Epithelial cell of proximal tubule (primary cell): ENCODE measurements around the gene KIAA0586. TPM values are rescaled to one million over a fixed set of nuclear protein-coding genes. Genes with fewer than 3 reads are reported as not detected.

Experiments used
- DNase-seq: peaks from one replicate; pipeline ENCODE4 v3.0.0-alpha.2; 2011; ENCODE audit warnings: low read depth
- H3K4me3 ChIP-seq: 2 replicates; pipeline ENCODE4 v1.5.1; 2011; ENCODE audit warnings: low read depth, mild to moderate bottlenecking, low read length
- CTCF ChIP-seq: conservative IDR thresholded peaks from 2 replicates; pipeline ENCODE4 v1.5.1; 2012; ENCODE audit warnings: low read depth, mild to moderate bottlenecking, low read length
- total RNA-seq: library from RNA; depleted of rRNA; stranded (reverse); fragments of >200 nt; gene quantifications from 2 replicates; pipeline ENCODE4 v1.2.3, GENCODE V29; 2015

KIAA0586 gene
- total RNA-seq, 1 donor from 2014 or later, result 11.2 TPM

GRCh38 chr14:58428118-58428683, 682 bp downstream of the KIAA0586 start:
- H3K4me3 ChIP-seq, result peak overlapping the region; percentile 92
- TF ChIP-seq CTCF, result no peak
- DNase-seq, result peak; percentile 27

GRCh38 chr14:58430156-58430555, 2.6 kb downstream of the KIAA0586 start:
- no peak for TF ChIP-seq CTCF
- peak; percentile 36 for DNase-seq
- no peak overlapping the region for H3K4me3 ChIP-seq

GRCh38 chr14:58439476-58439875, 12.0 kb downstream of the KIAA0586 start:
- H3K4me3 ChIP-seq, result no peak overlapping the region
- DNase-seq, result no peak
- TF ChIP-seq CTCF, result no peak

GRCh38 chr14:58444627-58445026, 17.1 kb downstream of the KIAA0586 start:
- no peak for DNase-seq
- no peak overlapping the region for H3K4me3 ChIP-seq
- no peak for TF ChIP-seq CTCF

GRCh38 chr14:58455593-58456265, 28.2 kb downstream of the KIAA0586 start:
- H3K4me3 ChIP-seq, result no peak overlapping the region
- no peak for DNase-seq

GRCh38 chr14:58460772-58461171, 33.3 kb downstream of the KIAA0586 start:
- no peak for DNase-seq
- TF ChIP-seq CTCF, result no peak
- H3K4me3 ChIP-seq, result no peak overlapping the region

More at GRCh38 chr14:58455593-58456265, 28.2 kb downstream of the KIAA0586 start:
- TF ChIP-seq CTCF, result no peak

GRCh38 chr14:58463147-58463546, 35.6 kb downstream of the KIAA0586 start:
- TF ChIP-seq CTCF, result no peak
- H3K4me3 ChIP-seq, result no peak overlapping the region
- no peak for DNase-seq
